Peyer's patch (tissue), 4 donors: ENCODE measurements around the gene SCN11A.

Source experiments
- CTCF ChIP-seq, 6 experiments: fragments of 450-650 bp in 4 of 6; fragments of 200-600 bp in 2 of 6; sonication (generic) in 1 of 6; IDR thresholded peaks; one replicate each; pipeline ENCODE4 v1.5.1; 2017 to 2019; ENCODE audit warnings: antibody characterized with exemption in 6 of 6, mild to moderate bottlenecking in 3 of 6, moderate library complexity in 1 of 6
- POLR2A ChIP-seq, 2 donors: fragments of 450-650 bp; IDR thresholded peaks; one replicate each; pipeline ENCODE4 v1.5.1; 2017; ENCODE audit warnings: antibody characterized with exemption in 2 of 2, mild to moderate bottlenecking in 2 of 2, moderate library complexity in 2 of 2

- TF ChIP-seq CTCF (IDR thresholded peaks at IDR 0.05) = no peak
- TF ChIP-seq POLR2A (IDR thresholded peaks at IDR 0.05) = no peak
Measured at GRCh38 chr3:39056151-39056550, 4.4 kb upstream of the SCN11A start.
